A673 (cell line): ENCODE data around the gene TCERG1L.

Experiments used
- EZH2 ChIP-seq: fragments of 200-600 bp; sonication (generic); IDR thresholded peaks from 2 replicates; pipeline ENCODE4 v1.6.1; 2017; ENCODE audit warnings: borderline replicate concordance, low read depth, mild to moderate bottlenecking, mixed read lengths, antibody characterized with exemption, low read length; ENCODE audit not compliant: poor library complexity, severe bottlenecking
- TF ChIP-seq, protein P1 (sequence below): fragments of 300-800, 200-600 bp; sonication (generic); conservative IDR thresholded peaks from 2 replicates; pipeline ENCODE4 v1.5.1; 2017; ENCODE audit warnings: low read depth, mild to moderate bottlenecking, antibody characterized with exemption, low read length, moderate library complexity, mixed read lengths

GRCh38 chr10:131107970-131108369 is 203.6 kb downstream of the TCERG1L start:
- TF ChIP-seq, protein P1, sequence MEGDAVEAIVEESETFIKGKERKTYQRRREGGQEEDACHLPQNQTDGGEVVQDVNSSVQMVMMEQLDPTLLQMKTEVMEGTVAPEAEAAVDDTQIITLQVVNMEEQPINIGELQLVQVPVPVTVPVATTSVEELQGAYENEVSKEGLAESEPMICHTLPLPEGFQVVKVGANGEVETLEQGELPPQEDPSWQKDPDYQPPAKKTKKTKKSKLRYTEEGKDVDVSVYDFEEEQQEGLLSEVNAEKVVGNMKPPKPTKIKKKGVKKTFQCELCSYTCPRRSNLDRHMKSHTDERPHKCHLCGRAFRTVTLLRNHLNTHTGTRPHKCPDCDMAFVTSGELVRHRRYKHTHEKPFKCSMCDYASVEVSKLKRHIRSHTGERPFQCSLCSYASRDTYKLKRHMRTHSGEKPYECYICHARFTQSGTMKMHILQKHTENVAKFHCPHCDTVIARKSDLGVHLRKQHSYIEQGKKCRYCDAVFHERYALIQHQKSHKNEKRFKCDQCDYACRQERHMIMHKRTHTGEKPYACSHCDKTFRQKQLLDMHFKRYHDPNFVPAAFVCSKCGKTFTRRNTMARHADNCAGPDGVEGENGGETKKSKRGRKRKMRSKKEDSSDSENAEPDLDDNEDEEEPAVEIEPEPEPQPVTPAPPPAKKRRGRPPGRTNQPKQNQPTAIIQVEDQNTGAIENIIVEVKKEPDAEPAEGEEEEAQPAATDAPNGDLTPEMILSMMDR: no peak
- no peak for TF ChIP-seq EZH2
